ENCODE results near the gene CSTF2T. TPM values are rescaled to one million over a fixed set of nuclear protein-coding genes. Genes with fewer than 3 reads are reported as not detected.
"Not testable (repeated sequence)": the region's sequence is repeated elsewhere in the genome, so short reads cannot be mapped to it uniquely, and the experiment has no call there.

Gene CSTF2T
- total RNA-seq, 2 donors from 2014 or later: 14.5 to 14.8 TPM

GRCh38 chr10:51700228-51700817 is 928 bp upstream of the CSTF2T start:
- ATAC-seq (no peak), DNase-seq (no peak)
- intact Hi-C loops (cut with DNase I, micrococcal nuclease): no loop called here

GRCh38 chr10:51699145-51699474 is 285 bp downstream of the CSTF2T start:
- intact Hi-C loops (cut with DNase I, micrococcal nuclease): no loop called here
- ATAC-seq (peak; percentile 50), DNase-seq (no peak)

- DNase-seq (no peak), ATAC-seq (no peak)
- intact Hi-C loops (cut with DNase I, micrococcal nuclease): no loop called here
Measured at GRCh38 chr10:51698473-51699063, 827 bp downstream of the CSTF2T start.

- no peak for DNase-seq
- ATAC-seq: no peak
- intact Hi-C loops (cut with DNase I, micrococcal nuclease): no loop called here
Measured at GRCh38 chr10:51696251-51696650, 3.1 kb downstream of the CSTF2T start.

- ATAC-seq: no peak
- no peak for DNase-seq
- intact Hi-C loops (cut with DNase I, micrococcal nuclease): no loop called here
Measured at GRCh38 chr10:51694086-51694768, 5.2 kb downstream of the CSTF2T start.

- DNase-seq: no peak
- ATAC-seq: no peak
- intact Hi-C loops (cut with DNase I, micrococcal nuclease): no loop called here
Measured at GRCh38 chr10:51691135-51691534, 8.3 kb downstream of the CSTF2T start.

GRCh38 chr10:51689536-51689935 is 9.9 kb downstream of the CSTF2T start:
- ATAC-seq (no peak), DNase-seq (no peak)
- intact Hi-C loops (cut with DNase I, micrococcal nuclease): no loop called here

- ATAC-seq; intact Hi-C loops (cut with DNase I, micrococcal nuclease); DNase-seq: not testable (repeated sequence)
Measured at GRCh38 chr10:51688826-51689225, 10.6 kb downstream of the CSTF2T start.

GRCh38 chr10:51687296-51687695 is 12.1 kb downstream of the CSTF2T start:
- intact Hi-C loops (cut with DNase I, micrococcal nuclease): no loop called here
- ATAC-seq (no peak), DNase-seq (no peak)

- intact Hi-C loops (cut with DNase I, micrococcal nuclease): no loop called here
- DNase-seq (no peak), ATAC-seq (no peak)
Measured at GRCh38 chr10:51685768-51686167, 13.6 kb downstream of the CSTF2T start.

GRCh38 chr10:51683031-51683691 is 16.2 kb downstream of the CSTF2T start:
- ATAC-seq (no peak), DNase-seq (no peak)
- intact Hi-C loops (cut with DNase I, micrococcal nuclease): no loop called here

- ATAC-seq (no peak), DNase-seq (no peak)
- intact Hi-C loops (cut with DNase I, micrococcal nuclease): no loop called here
Measured at GRCh38 chr10:51679841-51680240, 19.6 kb downstream of the CSTF2T start.

GRCh38 chr10:51675088-51675487 is 24.3 kb downstream of the CSTF2T start:
- ATAC-seq: no peak
- no peak for DNase-seq
- intact Hi-C loops (cut with DNase I, micrococcal nuclease): no loop called here

GRCh38 chr10:51672039-51672535 is 27.3 kb downstream of the CSTF2T start:
- ATAC-seq: no peak
- no peak for DNase-seq
- intact Hi-C loops (cut with DNase I, micrococcal nuclease): no loop called here

- intact Hi-C loops (cut with DNase I, micrococcal nuclease): no loop called here
- ATAC-seq: no peak
- no peak for DNase-seq
Measured at GRCh38 chr10:51669041-51669440, 30.4 kb downstream of the CSTF2T start.

- no peak for ATAC-seq
- DNase-seq: no peak
- intact Hi-C loops (cut with DNase I, micrococcal nuclease): no loop called here
Measured at GRCh38 chr10:51668336-51668689, 31.1 kb downstream of the CSTF2T start.

GRCh38 chr10:51667678-51668335 is 31.6 kb downstream of the CSTF2T start:
- DNase-seq: no peak
- intact Hi-C loops (cut with DNase I, micrococcal nuclease): no loop called here
- no peak for ATAC-seq

- ATAC-seq: no peak
- intact Hi-C loops (cut with DNase I, micrococcal nuclease): no loop called here
- DNase-seq: no peak
Measured at GRCh38 chr10:51666456-51666855, 32.9 kb downstream of the CSTF2T start.

- ATAC-seq (no peak), DNase-seq (no peak)
- intact Hi-C loops (cut with DNase I, micrococcal nuclease): no loop called here
Measured at GRCh38 chr10:51663086-51663485, 36.3 kb downstream of the CSTF2T start.

GRCh38 chr10:51659344-51659743 is 40.1 kb downstream of the CSTF2T start:
- no peak for DNase-seq
- no peak for ATAC-seq
- intact Hi-C loops (cut with DNase I, micrococcal nuclease): no loop called here

All from left colon (tissue), 2 donors.